GM23338 (cell line): ENCODE measurements around the gene RBPJL. TPM values are rescaled to one million over a fixed set of nuclear protein-coding genes. Genes with fewer than 3 reads are reported as not detected.

Experiments
- ETS1 ChIP-seq: IDR thresholded peaks from 2 replicates; pipeline ENCODE4 v1.6.1; 2016; ENCODE audit warnings: antibody characterized with exemption
- POLR2AphosphoS5 ChIP-seq: IDR thresholded peaks from 2 replicates; pipeline ENCODE4 v1.6.1; 2016; ENCODE audit warnings: antibody characterized with exemption, low read depth
- REST ChIP-seq: IDR thresholded peaks from one replicate; pipeline ENCODE4 v1.6.1; 2018; ENCODE audit warnings: antibody characterized with exemption; ENCODE audit not compliant: unreplicated experiment
- ZNF462 ChIP-seq: fragments of 250-450 bp; sonication (Bioruptor Pico); IDR thresholded peaks from 2 replicates; pipeline ENCODE4 v1.5.0; 2020; ENCODE audit warnings: mild to moderate bottlenecking, moderate library complexity
- polyA plus RNA-seq: library from polyadenylated mRNA; unstranded; fragments of >200 nt; fragmentation: Nextera tagmentation; extraction: Ambion mirVana; gene quantifications from 2 replicates; pipeline ENCODE4 v1.2.1, GENCODE V29; 2016
- total RNA-seq: library from RNA; depleted of rRNA; stranded (reverse); fragments of >200 nt; shearing (Covaris generic); gene quantifications from 2 replicates; pipeline ENCODE4 v1.2.3, GENCODE V29; 2014

The RBPJL gene
- total and polyA plus RNA-seq, 2 experiments from 2014 or later: 0.44 to 0.66 TPM

- no peak for TF ChIP-seq ZNF462 (CRISPR knock-in tag)
- no peak for TF ChIP-seq REST
- TF ChIP-seq POLR2AphosphoS5: no peak
- no peak for TF ChIP-seq ETS1
These were observed 16.5 kb upstream of the RBPJL start (continued) for GRCh38 chr20:45289942-45290676.
